HG03095 (cell line): ENCODE data around the gene ATP5F1E.
A peak's percentile ranks its signal among the peaks of the same experiment; 100 is the strongest.
"Not testable (repeated sequence)": the region's sequence is repeated elsewhere in the genome, so short reads cannot be mapped to it uniquely, and the experiment has no call there.

ENCODE experiments used
- ATAC-seq: cut with Tn5 transposase; IDR thresholded peaks from one replicate; pipeline ENCODE4 v1.9.1; 2021; ENCODE audit warnings: moderate library complexity; ENCODE audit not compliant: unreplicated experiment

The ATP5F1E gene

DNA sequence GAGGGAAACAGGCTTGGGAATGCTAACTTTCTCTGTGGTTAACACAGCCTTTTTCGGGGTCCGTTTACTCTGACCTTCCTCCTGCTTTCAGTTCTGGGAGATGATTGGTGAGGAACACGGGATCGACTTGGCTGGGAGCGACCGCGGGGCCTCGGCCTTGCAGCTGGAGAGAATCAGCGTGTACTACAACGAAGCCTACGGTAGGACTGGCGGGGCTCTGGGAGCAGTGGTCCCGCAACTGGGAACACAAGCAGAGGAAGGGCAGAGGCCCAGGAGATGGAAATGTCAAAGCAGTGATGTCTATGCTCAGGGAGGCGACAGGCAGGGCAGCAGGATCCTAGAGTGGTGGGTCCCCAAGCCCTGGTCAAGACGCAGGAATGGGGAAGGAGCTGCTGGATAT lies 9.4 kb downstream of the ATP5F1E start:
- ATAC-seq = no peak

GRCh38 chr20:59020938-59021551 lies 11.1 kb downstream of the ATP5F1E start:
- no peak for ATAC-seq

DNA sequence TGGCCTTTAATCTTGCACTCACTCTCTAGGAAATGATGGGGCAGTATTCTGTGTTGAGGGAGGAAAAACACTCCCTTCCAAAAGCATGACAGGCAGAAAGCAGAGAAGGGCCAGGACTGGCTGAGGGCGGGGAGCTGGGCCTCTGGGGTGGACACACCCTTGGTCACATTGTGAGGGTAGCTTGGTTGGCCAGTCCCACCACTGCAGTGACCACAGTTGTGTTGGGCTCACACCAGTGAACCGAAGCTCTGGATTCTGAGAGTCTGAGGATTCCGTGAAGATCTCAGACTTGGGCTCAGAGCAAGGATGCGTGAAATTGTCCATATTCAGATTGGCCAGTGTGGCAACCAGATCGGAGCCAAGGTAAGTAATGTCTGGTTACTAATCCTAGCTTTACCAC lies 12.9 kb downstream of the ATP5F1E start, which contains the start of gene TUBB1:
Gene TUBB1 (plus strand): TSS at position 213 of the 400 bp plus-strand sequence. CDS start 94 bp downstream, at position 307.
- no peak for ATAC-seq

DNA sequence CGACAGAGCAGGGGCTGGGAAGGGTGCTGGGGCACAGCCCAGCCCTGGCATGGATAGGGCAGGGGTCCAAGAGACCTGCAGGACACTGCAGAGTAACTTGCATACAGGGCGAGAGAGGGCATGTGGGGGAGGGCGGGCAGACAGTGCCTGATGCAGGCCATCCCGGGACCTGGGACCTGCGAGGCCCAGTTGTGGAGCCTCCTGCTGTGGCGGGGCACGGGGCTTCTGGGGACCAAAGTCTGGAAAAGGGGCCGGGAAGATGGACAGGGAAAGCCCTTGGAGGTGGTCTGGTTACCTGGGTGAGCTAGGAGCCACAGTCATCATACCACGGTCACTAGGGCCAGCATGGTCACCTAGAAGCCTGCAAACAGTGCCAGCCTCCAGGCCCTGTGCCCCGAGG lies 13.3 kb downstream of the ATP5F1E start:
- no peak for ATAC-seq

DNA sequence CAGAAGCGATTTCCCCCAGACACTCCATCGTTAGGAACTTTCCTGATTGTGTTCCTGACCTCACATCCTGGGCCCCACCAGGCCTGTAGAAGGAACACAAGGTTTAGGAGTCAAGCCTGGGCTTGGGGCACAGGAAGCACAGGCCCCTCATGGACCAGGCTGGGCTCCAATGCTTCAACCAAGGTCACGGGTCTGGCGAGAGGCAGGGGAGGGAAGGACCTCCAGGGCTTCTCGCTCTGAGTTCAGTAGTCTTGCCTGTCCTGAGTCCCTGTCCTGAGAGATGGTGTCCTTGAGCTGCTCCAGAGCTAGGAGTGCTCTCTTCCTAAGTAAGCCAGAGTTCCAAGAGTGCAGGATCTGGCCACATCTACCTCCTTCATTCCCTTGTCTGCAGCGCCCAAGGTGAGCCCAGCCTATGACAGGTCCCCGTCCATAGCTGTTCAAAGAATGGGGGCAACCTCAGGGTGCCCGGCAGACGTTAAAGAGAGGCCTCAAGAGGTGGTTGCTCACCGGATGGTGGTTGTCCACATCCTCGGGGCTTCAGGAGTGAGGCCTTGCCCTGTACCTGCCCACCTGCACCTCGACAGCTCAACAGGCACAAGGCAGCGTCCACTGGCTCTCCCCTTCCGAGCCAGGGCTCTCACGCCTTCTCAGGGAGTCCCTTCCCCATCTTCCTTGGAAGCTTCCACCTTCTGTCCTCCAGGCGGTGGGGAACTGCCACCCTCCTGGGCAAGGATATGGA lies 14.5 kb downstream of the ATP5F1E start:
- ATAC-seq = no peak

DNA sequence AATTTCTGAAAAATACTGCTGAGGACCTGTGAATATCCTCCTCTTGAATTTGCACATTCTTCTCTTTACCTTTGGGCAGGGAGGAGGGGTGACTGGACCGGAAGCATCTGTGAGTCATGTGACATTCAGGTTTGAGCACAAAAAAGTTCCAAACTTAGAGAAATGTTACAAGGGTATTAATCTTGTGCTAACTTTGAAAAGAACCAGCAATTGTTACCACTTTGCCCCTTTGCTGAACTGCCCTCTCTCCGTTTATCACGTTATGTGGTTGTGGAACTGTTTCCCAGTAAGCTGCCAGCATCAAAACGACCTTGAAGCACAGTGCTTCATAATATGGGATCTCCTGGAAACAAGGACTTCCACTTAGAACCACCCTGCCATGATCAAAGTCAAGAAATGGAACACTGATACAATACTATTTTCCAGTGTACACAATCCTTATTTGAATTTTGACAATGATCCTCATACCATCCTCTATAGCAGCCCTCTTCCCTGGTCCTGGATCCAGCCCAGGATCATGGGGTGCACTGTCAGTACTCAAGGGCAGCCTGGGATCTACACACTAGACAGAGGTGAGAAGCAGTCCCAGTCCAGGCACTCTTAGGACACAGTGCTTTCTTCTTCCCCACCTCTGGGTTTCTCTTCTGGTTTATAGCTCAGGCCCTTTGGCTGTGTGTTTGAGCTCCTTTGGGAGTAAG lies 15.2 kb downstream of the ATP5F1E start:
- no peak for ATAC-seq

DNA sequence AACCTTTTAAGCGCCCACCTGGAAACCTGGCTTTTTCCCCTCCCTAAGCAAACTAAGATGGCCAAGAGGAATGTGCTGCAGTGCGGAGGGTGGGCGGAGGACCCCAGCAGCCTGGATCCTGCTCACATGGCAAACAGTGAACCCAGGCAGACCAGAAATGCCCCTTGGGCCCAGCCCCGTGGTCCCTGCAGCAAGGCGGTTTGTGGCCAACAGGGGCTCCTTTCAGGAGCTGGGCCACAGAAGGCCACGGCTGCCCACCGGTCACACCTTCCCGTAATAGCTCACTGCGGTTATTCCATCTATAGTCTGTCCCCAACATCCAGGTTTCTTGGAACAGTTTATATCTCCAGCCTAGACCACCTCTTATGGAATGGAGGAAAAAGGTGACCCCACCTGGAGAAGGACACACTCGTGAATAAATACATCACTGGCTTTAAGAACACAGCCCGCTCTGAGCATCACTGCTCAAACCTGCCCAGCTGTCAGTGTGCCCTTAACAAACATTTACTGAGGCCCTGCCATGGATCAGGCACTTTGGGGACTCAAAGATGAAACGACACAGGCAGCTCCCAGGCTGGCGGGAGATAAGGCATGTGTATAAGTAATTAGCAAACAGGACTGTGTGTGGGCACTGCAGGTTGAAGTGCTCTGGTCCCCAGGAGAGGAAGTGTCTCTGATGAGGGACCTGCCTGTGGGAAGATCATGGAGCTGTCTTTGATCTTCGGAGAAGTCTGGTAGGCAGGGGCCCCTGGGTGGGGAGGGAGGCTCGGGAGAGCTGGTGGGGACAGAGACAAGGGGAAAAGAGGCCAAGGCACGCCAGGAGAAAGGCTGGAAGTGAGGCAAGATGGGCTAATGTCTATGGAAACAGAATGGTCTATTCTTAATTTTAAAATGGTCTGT lies 16.1 kb downstream of the ATP5F1E start:
- no peak for ATAC-seq

- ATAC-seq = no peak
Measured at GRCh38 chr20:59015411-59015810, 16.7 kb downstream of the ATP5F1E start.

- ATAC-seq = no peak
Measured at GRCh38 chr20:59014680-59015389, 17.3 kb downstream of the ATP5F1E start.

DNA sequence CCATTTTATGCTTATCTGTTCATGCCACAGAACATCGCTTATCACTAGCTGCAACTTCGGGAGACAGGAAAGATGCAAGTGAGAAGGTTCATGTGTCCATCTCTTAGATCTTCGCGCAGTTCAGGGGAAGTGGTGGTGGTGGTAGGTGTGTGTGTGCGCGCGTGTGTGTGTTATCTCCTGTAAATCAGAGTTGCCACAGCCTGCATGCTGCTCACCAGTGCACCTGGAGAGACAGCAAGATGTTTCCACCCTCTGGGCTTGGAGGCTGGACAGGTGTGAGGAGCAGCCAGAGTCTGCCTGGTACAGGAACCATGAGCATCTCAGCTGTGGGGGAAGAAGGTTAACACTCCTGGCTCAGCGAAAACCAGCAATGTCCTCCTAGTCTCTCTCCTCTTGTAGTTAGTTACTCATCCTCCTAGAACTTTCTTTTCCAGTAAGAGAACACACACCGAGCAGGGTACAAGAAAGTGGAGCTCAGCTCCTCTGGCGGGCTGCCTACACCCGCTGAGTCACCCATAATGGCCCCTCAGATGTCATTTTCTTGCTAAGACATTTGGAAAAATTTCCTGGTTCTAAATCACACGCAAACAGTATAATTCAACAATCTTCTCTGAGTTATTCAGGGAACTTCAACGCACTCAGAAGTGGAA lies 18.1 kb downstream of the ATP5F1E start:
- ATAC-seq = no peak

- no peak for ATAC-seq
Measured at GRCh38 chr20:59013031-59013951, 18.8 kb downstream of the ATP5F1E start.

DNA sequence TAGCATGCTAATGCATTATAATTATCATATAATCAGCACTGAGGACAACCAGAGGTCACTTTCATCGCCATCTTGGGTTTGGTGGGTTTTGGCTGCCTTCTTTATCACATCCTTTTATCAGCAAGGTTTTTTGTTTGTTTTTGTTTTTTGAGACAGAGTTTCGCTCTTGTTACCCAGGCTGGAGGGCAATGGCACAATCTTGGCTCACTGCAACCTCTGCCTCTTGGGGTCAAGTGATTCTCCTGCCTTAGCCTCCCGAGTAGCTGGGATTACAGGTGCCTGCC lies 20.3 kb downstream of the ATP5F1E start:
- ATAC-seq = not testable (repeated sequence)

GRCh38 chr20:59010995-59011873 lies 20.9 kb downstream of the ATP5F1E start:
- ATAC-seq = no peak

GRCh38 chr20:59010321-59010994 lies 21.7 kb downstream of the ATP5F1E start:
- no peak for ATAC-seq

GRCh38 chr20:59008715-59009336 lies 23.3 kb downstream of the ATP5F1E start:
- ATAC-seq = no peak

DNA sequence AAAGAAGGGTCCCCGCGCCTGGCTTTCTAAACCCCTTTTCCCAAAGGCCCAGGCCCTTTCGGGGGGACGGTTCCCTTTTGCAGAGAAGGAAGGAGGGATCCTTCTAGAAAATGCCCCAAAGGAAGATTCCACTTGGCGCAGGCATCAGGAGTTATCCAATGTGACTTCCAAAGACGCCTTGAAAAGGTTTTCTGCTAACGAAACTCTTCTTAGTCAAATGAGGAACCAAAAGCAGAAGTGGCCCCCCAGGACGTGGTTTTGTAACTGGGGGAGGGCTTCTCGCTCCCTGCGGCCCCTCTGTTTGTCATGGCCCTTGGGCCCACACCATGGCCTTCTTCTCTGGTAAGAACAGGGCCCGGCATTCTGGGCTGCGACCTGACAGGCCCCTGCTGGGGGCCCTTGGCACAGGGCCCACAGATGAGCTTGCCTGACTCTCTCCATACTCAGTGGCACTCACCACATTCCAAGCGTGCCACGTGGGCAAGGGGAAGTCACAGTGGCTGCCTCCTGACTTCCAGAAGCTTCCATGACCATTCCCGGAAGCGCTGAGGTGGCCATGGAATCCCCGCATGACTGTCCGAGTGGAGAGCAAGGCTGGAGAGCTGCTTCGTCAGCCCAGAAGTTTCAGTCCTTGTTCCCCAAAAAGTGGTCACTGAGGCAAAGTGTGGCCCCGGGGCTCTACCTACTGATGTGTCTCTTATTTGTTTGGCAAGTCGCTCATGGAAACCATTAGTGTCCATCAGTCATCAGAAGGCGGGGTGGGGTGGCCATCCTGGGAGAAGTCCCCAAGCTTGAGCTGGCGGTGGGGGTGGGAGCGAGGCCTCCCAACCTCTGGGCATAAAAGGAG lies 24.2 kb downstream of the ATP5F1E start:
- peak; percentile 37 for ATAC-seq
